HepG2 (cell line): ENCODE results near the gene STKLD1. TPM values are rescaled to one million over a fixed set of nuclear protein-coding genes. Genes with fewer than 3 reads are reported as not detected.
A peak's percentile ranks its signal among the peaks of the same experiment; 100 is the strongest.

Experiments
- HNF1B ChIP-seq: sonication (generic); formaldehyde crosslinking; IDR thresholded peaks from 2 replicates; pipeline ENCODE4 v1.5.1; 2020; ENCODE audit warnings: mild to moderate bottlenecking, moderate library complexity, missing genetic modification reagents
- MED13 ChIP-seq: sonication (generic); formaldehyde crosslinking; IDR thresholded peaks from 2 replicates; pipeline ENCODE4 v1.5.0; 2020; ENCODE audit warnings: missing genetic modification reagents
- MLLT10 ChIP-seq: sonication (generic); formaldehyde crosslinking; IDR thresholded peaks from 2 replicates; pipeline ENCODE4 v1.4.0; 2020; ENCODE audit warnings: missing genetic modification reagents
- NFRKB ChIP-seq: fragments of 450-650 bp; IDR thresholded peaks from 2 replicates; pipeline ENCODE4 v1.6.1; 2017
- NR2F6 ChIP-seq, 2 experiments: IDR thresholded peaks; 2 replicates each; pipeline ENCODE4 v1.6.1; 2016; ENCODE audit warnings: antibody characterized with exemption in 1 of 2, mild to moderate bottlenecking in 1 of 2
- POLR2A ChIP-seq, 2 experiments: IDR thresholded peaks; 2 replicates each; pipeline ENCODE4 v1.6.1; 2011; ENCODE audit warnings: low read depth in 2 of 2, low read length in 2 of 2, mild to moderate bottlenecking in 1 of 2, moderate library complexity in 1 of 2; ENCODE audit not compliant: insufficient read depth in 1 of 2
- POLR2AphosphoS2 ChIP-seq: IDR thresholded peaks from 2 replicates; pipeline ENCODE4 v1.6.1; 2011; ENCODE audit warnings: low read depth, low read length, improper control_type of control experiment
- RNF2 ChIP-seq: fragments of 450-650 bp; conservative IDR thresholded peaks from 2 replicates; pipeline ENCODE4 v1.6.1; 2016; ENCODE audit warnings: low read depth
- RXRB ChIP-seq: IDR thresholded peaks from 2 replicates; pipeline ENCODE4 v1.6.1; 2016; ENCODE audit warnings: borderline replicate concordance, missing genetic modification reagents, missing compliant biosample characterization
- TBP ChIP-seq: sonication (generic); formaldehyde crosslinking; IDR thresholded peaks from 2 replicates; pipeline ENCODE4 v1.5.0; 2020; ENCODE audit warnings: missing genetic modification reagents
- U2AF2 ChIP-seq: fragments of 200-400 bp; formaldehyde crosslinking; IDR thresholded peaks from 2 replicates; pipeline ENCODE4 v1.6.1; 2017; ENCODE audit warnings: low read depth, mild to moderate bottlenecking, low read length
- ZNF205 ChIP-seq: IDR thresholded peaks from 2 replicates; pipeline ENCODE4 v1.6.1; 2018; ENCODE audit warnings: missing biosample characterization, missing genetic modification reagents
- ZNF225 ChIP-seq: sonication (generic); formaldehyde crosslinking; IDR thresholded peaks from 2 replicates; pipeline ENCODE4 v1.4.0; 2020; ENCODE audit warnings: mild to moderate bottlenecking, missing genetic modification reagents
- ZNF350 ChIP-seq: sonication (generic); formaldehyde crosslinking; IDR thresholded peaks from 2 replicates; pipeline ENCODE4 v1.4.0; 2020; ENCODE audit warnings: mild to moderate bottlenecking, low read depth, missing genetic modification reagents, borderline replicate concordance
- ZNF441 ChIP-seq: sonication (generic); formaldehyde crosslinking; IDR thresholded peaks from 2 replicates; pipeline ENCODE4 v1.7.0; 2021; ENCODE audit warnings: missing genetic modification reagents, borderline replicate concordance
- ZNF501 ChIP-seq: sonication (generic); formaldehyde crosslinking; IDR thresholded peaks from 2 replicates; pipeline ENCODE4 v1.5.1; 2020; ENCODE audit warnings: mild to moderate bottlenecking, moderate library complexity, missing genetic modification reagents
- ZNF574 ChIP-seq: sonication (generic); formaldehyde crosslinking; IDR thresholded peaks from 2 replicates; pipeline ENCODE4 v1.4.0; 2020; ENCODE audit warnings: missing genetic modification reagents
- ZNF614 ChIP-seq: IDR thresholded peaks from 2 replicates; pipeline ENCODE4 v1.6.1; 2018; ENCODE audit warnings: missing biosample characterization, missing genetic modification reagents, inconsistent platforms, borderline replicate concordance
- polyA plus RNA-seq, 8 experiments: library from polyadenylated mRNA; depleted of rRNA in 3 of 8; stranded (reverse) in 7 of 8; unstranded in 1 of 8; fragments of >200 nt; fragmentation: Illumina TruSeq in 4 of 8; extraction: Trizol in 4 of 8; gene quantifications; 2 replicates each; pipeline versions ENCODE4 v1.2.1 to v1.2.3, GENCODE V29; 2011 to 2016; ENCODE audit warnings: low read depth in 4 of 8, missing spikeins in 1 of 8, mixed read lengths in 1 of 8; ENCODE audit not compliant: insufficient read depth in 1 of 8
- total RNA-seq, 5 experiments: library from RNA; depleted of rRNA; stranded (reverse); fragments of >200 nt; fragmentation: Illumina TruSeq; extraction: Trizol; gene quantifications; 2 replicates each; pipeline ENCODE4 v1.2.3, GENCODE V29; 2016; ENCODE audit warnings: low read depth in 1 of 5
- TF ChIP-seq, protein P1 (sequence below): sonication (generic); formaldehyde crosslinking; IDR thresholded peaks from 2 replicates; pipeline ENCODE4 v1.5.1; 2020; ENCODE audit warnings: mild to moderate bottlenecking, missing genetic modification reagents, moderate library complexity
- TF ChIP-seq, protein P2 (sequence below): IDR thresholded peaks from 2 replicates; pipeline ENCODE4 v1.6.1; 2016; ENCODE audit warnings: missing genetic modification reagents, missing compliant biosample characterization
- TF ChIP-seq, protein P3 (sequence below): sonication (generic); formaldehyde crosslinking; IDR thresholded peaks from 2 replicates; pipeline ENCODE4 v1.5.0; 2020; ENCODE audit warnings: missing genetic modification reagents

STKLD1 gene
- total and polyA plus RNA-seq, 2 of the 13 experiments (the other 11 are each of a cell fraction or from before 2014, with no cell fraction given) = 1.5 to 2.2 TPM

- TF ChIP-seq ZNF225 = no peak
- TF ChIP-seq, protein P1, sequence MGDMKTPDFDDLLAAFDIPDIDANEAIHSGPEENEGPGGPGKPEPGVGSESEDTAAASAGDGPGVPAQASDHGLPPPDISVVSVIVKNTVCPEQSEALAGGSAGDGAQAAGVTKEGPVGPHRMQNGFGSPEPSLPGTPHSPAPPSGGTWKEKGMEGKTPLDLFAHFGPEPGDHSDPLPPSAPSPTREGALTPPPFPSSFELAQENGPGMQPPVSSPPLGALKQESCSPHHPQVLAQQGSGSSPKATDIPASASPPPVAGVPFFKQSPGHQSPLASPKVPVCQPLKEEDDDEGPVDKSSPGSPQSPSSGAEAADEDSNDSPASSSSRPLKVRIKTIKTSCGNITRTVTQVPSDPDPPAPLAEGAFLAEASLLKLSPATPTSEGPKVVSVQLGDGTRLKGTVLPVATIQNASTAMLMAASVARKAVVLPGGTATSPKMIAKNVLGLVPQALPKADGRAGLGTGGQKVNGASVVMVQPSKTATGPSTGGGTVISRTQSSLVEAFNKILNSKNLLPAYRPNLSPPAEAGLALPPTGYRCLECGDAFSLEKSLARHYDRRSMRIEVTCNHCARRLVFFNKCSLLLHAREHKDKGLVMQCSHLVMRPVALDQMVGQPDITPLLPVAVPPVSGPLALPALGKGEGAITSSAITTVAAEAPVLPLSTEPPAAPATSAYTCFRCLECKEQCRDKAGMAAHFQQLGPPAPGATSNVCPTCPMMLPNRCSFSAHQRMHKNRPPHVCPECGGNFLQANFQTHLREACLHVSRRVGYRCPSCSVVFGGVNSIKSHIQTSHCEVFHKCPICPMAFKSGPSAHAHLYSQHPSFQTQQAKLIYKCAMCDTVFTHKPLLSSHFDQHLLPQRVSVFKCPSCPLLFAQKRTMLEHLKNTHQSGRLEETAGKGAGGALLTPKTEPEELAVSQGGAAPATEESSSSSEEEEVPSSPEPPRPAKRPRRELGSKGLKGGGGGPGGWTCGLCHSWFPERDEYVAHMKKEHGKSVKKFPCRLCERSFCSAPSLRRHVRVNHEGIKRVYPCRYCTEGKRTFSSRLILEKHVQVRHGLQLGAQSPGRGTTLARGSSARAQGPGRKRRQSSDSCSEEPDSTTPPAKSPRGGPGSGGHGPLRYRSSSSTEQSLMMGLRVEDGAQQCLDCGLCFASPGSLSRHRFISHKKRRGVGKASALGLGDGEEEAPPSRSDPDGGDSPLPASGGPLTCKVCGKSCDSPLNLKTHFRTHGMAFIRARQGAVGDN (CRISPR knock-in tag) = no peak
- no peak; the same call in 1 of the 2 replicates for TF ChIP-seq MED13 (CRISPR knock-in tag)
- TF ChIP-seq ZNF350 (CRISPR knock-in tag) = no peak
- peak; percentile 98 for TF ChIP-seq ZNF574 (CRISPR knock-in tag)
- no peak for TF ChIP-seq HNF1B (CRISPR knock-in tag)
- peak; percentile 64 to 86 for TF ChIP-seq POLR2A (IDR thresholded peaks at IDR 0.05; ENCODE audit: insufficient read depth in 1 of 2, low read depth in 2 of 2, low read length in 2 of 2)
- TF ChIP-seq TBP (CRISPR knock-in tag) = no peak
- TF ChIP-seq, protein P2, sequence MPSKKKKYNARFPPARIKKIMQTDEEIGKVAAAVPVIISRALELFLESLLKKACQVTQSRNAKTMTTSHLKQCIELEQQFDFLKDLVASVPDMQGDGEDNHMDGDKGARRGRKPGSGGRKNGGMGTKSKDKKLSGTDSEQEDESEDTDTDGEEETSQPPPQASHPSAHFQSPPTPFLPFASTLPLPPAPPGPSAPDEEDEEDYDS (CRISPR knock-in tag) = no peak
- no peak for TF ChIP-seq NFRKB
- TF ChIP-seq, protein P3, sequence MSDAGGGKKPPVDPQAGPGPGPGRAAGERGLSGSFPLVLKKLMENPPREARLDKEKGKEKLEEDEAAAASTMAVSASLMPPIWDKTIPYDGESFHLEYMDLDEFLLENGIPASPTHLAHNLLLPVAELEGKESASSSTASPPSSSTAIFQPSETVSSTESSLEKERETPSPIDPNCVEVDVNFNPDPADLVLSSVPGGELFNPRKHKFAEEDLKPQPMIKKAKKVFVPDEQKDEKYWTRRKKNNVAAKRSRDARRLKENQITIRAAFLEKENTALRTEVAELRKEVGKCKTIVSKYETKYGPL (CRISPR knock-in tag) = no peak
- peak; percentile 28; the same call in 1 of the 2 replicates for TF ChIP-seq ZNF501 (CRISPR knock-in tag)
- TF ChIP-seq NR2F6 (IDR thresholded peaks at IDR 0.05) = no peak
- 0 out of 2 replicates have a peak, but pooled peaks have one; percentile 9 for TF ChIP-seq NR2F6 (CRISPR knock-in tag; IDR thresholded peaks at IDR 0.05)
- no peak for TF ChIP-seq POLR2AphosphoS2
- TF ChIP-seq U2AF2 = no peak
- TF ChIP-seq ZNF614 (CRISPR knock-in tag) = no peak
- no peak for TF ChIP-seq MLLT10
- TF ChIP-seq RXRB = no peak
- TF ChIP-seq ZNF441 (CRISPR knock-in tag) = no peak
- no peak for TF ChIP-seq RNF2
- no peak for TF ChIP-seq ZNF205 (CRISPR knock-in tag)
These were observed 946 bp upstream of the STKLD1 start (continued) for GRCh38 chr9:133375116-133375723.
